Neural progenitor cell (in vitro differentiated cells): ENCODE measurements around the gene MIDN. TPM values are rescaled to one million over a fixed set of nuclear protein-coding genes. Genes with fewer than 3 reads are reported as not detected.

Experiments
- DNase-seq: peaks from one replicate; pipeline ENCODE4 v3.0.0-alpha.2; 2016; ENCODE audit warnings: low spot score
- H2AFZ ChIP-seq: fragments of 200-600 bp; sonication (generic); replicated peaks from 2 replicates; pipeline ENCODE4 v1.6.1; 2016; ENCODE audit warnings: antibody characterized with exemption
- H3F3A ChIP-seq: fragments of 200-600 bp; sonication (generic); 2 replicates; pipeline ENCODE4 v1.6.1; 2016; ENCODE audit warnings: antibody characterized with exemption, low read depth
- H3K27ac ChIP-seq: fragments of 200-600 bp; sonication (generic); 2 replicates; pipeline ENCODE4 v1.5.1; 2016; ENCODE audit warnings: mild to moderate bottlenecking
- H3K27me3 ChIP-seq: fragments of 200-600 bp; sonication (generic); 2 replicates; pipeline ENCODE4 v1.6.1; 2016; ENCODE audit warnings: mild to moderate bottlenecking, moderate library complexity
- H3K36me3 ChIP-seq: fragments of 200-600 bp; sonication (generic); 2 replicates; pipeline ENCODE4 v1.5.1; 2016
- H3K4me1 ChIP-seq: fragments of 200-600 bp; sonication (generic); 2 replicates; pipeline ENCODE4 v1.6.1; 2016; ENCODE audit warnings: mixed run types
- H3K4me2 ChIP-seq: fragments of 200-600 bp; sonication (generic); 2 replicates; pipeline ENCODE4 v1.6.1; 2016
- H3K4me3 ChIP-seq: fragments of 200-600 bp; sonication (generic); 2 replicates; pipeline ENCODE4 v1.5.1; 2016
- H3K79me2 ChIP-seq: fragments of 200-600 bp; sonication (generic); 2 replicates; pipeline ENCODE4 v1.6.1; 2016; ENCODE audit warnings: low read depth
- H3K9ac ChIP-seq: fragments of 200-600 bp; sonication (generic); 2 replicates; pipeline ENCODE4 v1.6.1; 2016
- H3K9me3 ChIP-seq: fragments of 200-600 bp; sonication (generic); 2 replicates; pipeline ENCODE4 v1.5.1; 2016; ENCODE audit warnings: low read depth
- H4K20me1 ChIP-seq: fragments of 200-600 bp; sonication (generic); 2 replicates; pipeline ENCODE4 v1.6.1; 2016; ENCODE audit warnings: low read depth
- H3K27ac Mint-ChIP-seq: 3 replicates; pipeline ENCODE4 v1.8.0; 2021; ENCODE audit warnings: mixed read lengths
- H3K27me3 Mint-ChIP-seq: 2 replicates; pipeline ENCODE4 v1.8.0; 2022; ENCODE audit warnings: low read depth, mild to moderate bottlenecking, inconsistent platforms, moderate library complexity, mixed read lengths; ENCODE audit not compliant: insufficient read depth
- H3K36me3 Mint-ChIP-seq: 3 replicates; pipeline ENCODE4 v1.8.0; 2021; ENCODE audit warnings: mixed read lengths
- H3K4me1 Mint-ChIP-seq: 3 replicates; pipeline ENCODE4 v1.8.0; 2021; ENCODE audit warnings: mixed read lengths
- H3K4me3 Mint-ChIP-seq: 3 replicates; pipeline ENCODE4 v1.8.0; 2021; ENCODE audit warnings: mild to moderate bottlenecking, moderate library complexity, mixed read lengths
- H3K9me3 Mint-ChIP-seq: 3 replicates; pipeline ENCODE4 v1.8.0; 2020; ENCODE audit warnings: mixed read lengths
- CTCF ChIP-seq: fragments of 200-600 bp; sonication (generic); IDR thresholded peaks from 2 replicates; pipeline ENCODE4 v1.5.1; 2017; ENCODE audit warnings: antibody characterized with exemption, mild to moderate bottlenecking
- EZH2 ChIP-seq: fragments of 200-600 bp; sonication (generic); IDR thresholded peaks from 2 replicates; pipeline ENCODE4 v1.6.1; 2017; ENCODE audit warnings: antibody characterized with exemption, mild to moderate bottlenecking, moderate library complexity
- EZH2phosphoT487 ChIP-seq: fragments of 200-600 bp; sonication (generic); IDR thresholded peaks from 2 replicates; pipeline ENCODE4 v1.6.1; 2017; ENCODE audit warnings: antibody characterized with exemption
- total RNA-seq: library from RNA; depleted of rRNA; stranded (reverse); fragments of >200 nt; gene quantifications from 2 replicates; pipeline ENCODE4 v1.2.3, GENCODE V29; 2015; ENCODE audit warnings: low replicate concordance

Gene MIDN
- total RNA-seq, 1 donor from 2014 or later, result 16.1 TPM

GRCh38 chr19:1283917-1284292 is 35.5 kb downstream of the MIDN start:
- H3K9me3 ChIP-seq, result no peaks in the 10 kb centered on the region
- no peak overlapping the region for H3K4me2 ChIP-seq
- no peak overlapping the region for H3K27ac Mint-ChIP-seq
- no peaks in the 10 kb centered on the region for H3K9me3 Mint-ChIP-seq
- no peak overlapping the region for H3K4me3 ChIP-seq
- no peak overlapping the region for H2AFZ ChIP-seq
- peaks cover 9% of the 10 kb centered on the region for H3K27me3 Mint-ChIP-seq
- DNase-seq, result no peak
- no peak overlapping the region for H3K9ac ChIP-seq
- H3K27me3 ChIP-seq, result peaks cover 25% of the 10 kb centered on the region
- no peak overlapping the region for H3K27ac ChIP-seq
- peaks cover 26% of the 10 kb centered on the region for H3K79me2 ChIP-seq
- H3K4me1 Mint-ChIP-seq, result peaks cover 22% of the 10 kb centered on the region
- H3K4me3 Mint-ChIP-seq, result no peak overlapping the region
- H3K36me3 ChIP-seq, result no peaks in the 10 kb centered on the region
- peaks cover 17% of the 10 kb centered on the region for H3K4me1 ChIP-seq
- H4K20me1 ChIP-seq, result peaks cover 33% of the 10 kb centered on the region
- H3K36me3 Mint-ChIP-seq, result peaks cover 2% of the 10 kb centered on the region
- TF ChIP-seq EZH2 (no peak), EZH2phosphoT487 (no peak), CTCF (no peak)
- peaks cover 51% of the 10 kb centered on the region for H3F3A ChIP-seq

DNA sequence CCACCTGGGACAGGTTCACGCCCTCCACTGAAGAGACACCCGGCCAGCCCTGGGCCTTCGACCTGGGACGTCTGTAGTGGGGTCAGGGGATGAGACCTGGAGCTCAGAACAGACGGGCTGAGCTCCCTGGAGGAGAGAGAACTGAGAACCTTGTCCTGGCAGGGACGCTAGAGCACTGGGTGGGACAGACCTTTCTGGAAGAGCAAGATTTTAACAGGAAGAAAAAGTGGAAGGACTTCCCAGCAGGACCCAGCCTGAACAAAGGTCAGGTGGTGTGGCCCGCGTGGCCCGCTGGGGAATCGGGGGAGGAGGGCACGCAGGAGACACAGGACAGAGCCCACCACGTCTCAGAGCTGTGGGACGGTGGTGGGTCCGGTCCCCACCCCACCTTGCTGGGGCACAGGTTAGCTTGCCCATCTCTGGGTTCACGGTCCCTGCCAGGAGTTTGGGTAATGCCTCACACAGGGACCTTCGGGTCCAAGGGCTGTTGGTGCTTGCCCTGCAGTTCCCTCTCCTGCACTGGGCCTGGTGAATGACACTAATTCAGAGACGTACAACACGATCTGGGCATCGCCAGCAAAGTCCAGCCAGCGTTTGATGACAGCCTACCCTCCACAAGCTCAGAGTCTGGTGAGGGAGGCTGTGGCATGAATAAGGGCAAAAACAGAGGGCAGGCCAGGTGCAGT is 36.1 kb downstream of the MIDN start:
- Histone ChIP-seq H3K27me3 (peaks cover 25% of the 10 kb centered on the region), H3K36me3 (no peaks in the 10 kb centered on the region), H3K9me3 (no peaks in the 10 kb centered on the region), H3K4me2 (no peak overlapping the region), H3K27ac (no peak overlapping the region), H3K4me1 (peaks cover 17% of the 10 kb centered on the region), H2AFZ (no peak overlapping the region), H3K9ac (no peak overlapping the region), H4K20me1 (peaks cover 33% of the 10 kb centered on the region), H3F3A (peaks cover 46% of the 10 kb centered on the region), H3K79me2 (peaks cover 28% of the 10 kb centered on the region), H3K4me3 (no peak overlapping the region)
- peaks cover 26% of the 10 kb centered on the region for H3K4me1 Mint-ChIP-seq
- TF ChIP-seq EZH2phosphoT487 (no peak), CTCF (no peak), EZH2 (no peak)
- H3K27me3 Mint-ChIP-seq, result peaks cover 9% of the 10 kb centered on the region
- no peaks in the 10 kb centered on the region for H3K9me3 Mint-ChIP-seq
- peak overlapping the region; percentile 61 for H3K27ac Mint-ChIP-seq
- peak overlapping the region; percentile 80 for H3K4me3 Mint-ChIP-seq
- no peak for DNase-seq
- peaks cover 2% of the 10 kb centered on the region for H3K36me3 Mint-ChIP-seq

DNA sequence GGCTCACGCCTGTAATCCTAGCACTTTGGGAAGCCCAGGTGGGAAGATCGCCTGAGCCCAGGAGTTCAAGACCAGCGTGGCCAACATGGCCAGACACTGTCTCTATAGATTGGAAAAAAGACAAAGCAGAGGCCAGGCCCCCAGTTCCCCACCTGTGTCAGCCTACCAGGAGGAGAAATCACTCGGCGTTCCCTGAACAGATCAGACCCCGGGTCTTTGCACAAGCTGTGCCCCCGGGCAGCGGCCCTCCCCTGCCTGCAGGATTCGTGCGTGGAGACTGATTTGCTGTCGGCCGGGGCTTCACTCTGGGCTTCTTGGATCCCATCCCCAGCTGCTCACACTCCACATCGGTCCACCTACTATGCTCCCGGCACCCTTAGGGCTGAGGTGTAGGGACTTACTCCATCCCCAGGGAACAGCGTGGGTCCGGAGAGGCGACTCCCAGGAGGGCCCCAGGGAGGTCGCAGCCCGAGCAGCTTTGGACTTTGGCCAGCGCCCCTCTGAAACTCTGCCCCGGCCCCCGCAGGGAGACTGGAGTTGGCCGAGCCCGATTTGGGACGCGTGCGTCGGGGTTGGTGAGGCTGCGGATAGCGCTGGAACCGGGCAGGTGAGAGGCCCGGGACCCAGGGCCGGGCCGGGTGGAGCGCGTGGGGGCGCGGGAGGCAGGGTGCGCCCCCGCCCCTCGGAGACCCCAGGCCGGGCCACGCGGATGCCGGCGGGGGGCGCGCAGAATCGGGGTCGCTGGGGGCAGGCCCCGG is 36.8 kb downstream of the MIDN start:
- H2AFZ ChIP-seq, result peak overlapping the region; percentile 61
- peaks cover 5% of the 10 kb centered on the region for H3K27me3 Mint-ChIP-seq
- H3K9ac ChIP-seq, result no peak overlapping the region
- TF ChIP-seq CTCF (no peak), EZH2phosphoT487 (peak; percentile 21), EZH2 (peak; percentile 20)
- no peaks in the 10 kb centered on the region for H3K9me3 ChIP-seq
- no peak overlapping the region for H3K27ac ChIP-seq
- H3K4me2 ChIP-seq, result peak overlapping the region; percentile 84
- peak overlapping the region; percentile 48 for H3K4me3 ChIP-seq
- peak overlapping the region; percentile 80 for H3K4me3 Mint-ChIP-seq
- no peaks in the 10 kb centered on the region for H3K9me3 Mint-ChIP-seq
- peaks cover 28% of the 10 kb centered on the region for H3K79me2 ChIP-seq
- peaks cover 36% of the 10 kb centered on the region for H4K20me1 ChIP-seq
- H3F3A ChIP-seq, result peaks cover 40% of the 10 kb centered on the region
- H3K4me1 Mint-ChIP-seq, result peaks cover 20% of the 10 kb centered on the region
- H3K27ac Mint-ChIP-seq, result peak overlapping the region; percentile 61
- peaks cover 17% of the 10 kb centered on the region for H3K4me1 ChIP-seq
- H3K36me3 Mint-ChIP-seq, result peaks cover 2% of the 10 kb centered on the region
- H3K27me3 ChIP-seq, result peaks cover 25% of the 10 kb centered on the region
- peak; percentile 64 for DNase-seq
- no peaks in the 10 kb centered on the region for H3K36me3 ChIP-seq
